GM21381 (cell line): ENCODE data around the gene ADGRA3.
"Not testable (repeated sequence)": the region's sequence is repeated elsewhere in the genome, so short reads cannot be mapped to it uniquely, and the experiment has no call there.

Source experiments
- ATAC-seq: cut with Tn5 transposase; IDR thresholded peaks from one replicate; pipeline ENCODE4 v1.9.1; 2021; ENCODE audit warnings: mild to moderate bottlenecking, moderate library complexity; ENCODE audit not compliant: unreplicated experiment

ADGRA3 gene

DNA sequence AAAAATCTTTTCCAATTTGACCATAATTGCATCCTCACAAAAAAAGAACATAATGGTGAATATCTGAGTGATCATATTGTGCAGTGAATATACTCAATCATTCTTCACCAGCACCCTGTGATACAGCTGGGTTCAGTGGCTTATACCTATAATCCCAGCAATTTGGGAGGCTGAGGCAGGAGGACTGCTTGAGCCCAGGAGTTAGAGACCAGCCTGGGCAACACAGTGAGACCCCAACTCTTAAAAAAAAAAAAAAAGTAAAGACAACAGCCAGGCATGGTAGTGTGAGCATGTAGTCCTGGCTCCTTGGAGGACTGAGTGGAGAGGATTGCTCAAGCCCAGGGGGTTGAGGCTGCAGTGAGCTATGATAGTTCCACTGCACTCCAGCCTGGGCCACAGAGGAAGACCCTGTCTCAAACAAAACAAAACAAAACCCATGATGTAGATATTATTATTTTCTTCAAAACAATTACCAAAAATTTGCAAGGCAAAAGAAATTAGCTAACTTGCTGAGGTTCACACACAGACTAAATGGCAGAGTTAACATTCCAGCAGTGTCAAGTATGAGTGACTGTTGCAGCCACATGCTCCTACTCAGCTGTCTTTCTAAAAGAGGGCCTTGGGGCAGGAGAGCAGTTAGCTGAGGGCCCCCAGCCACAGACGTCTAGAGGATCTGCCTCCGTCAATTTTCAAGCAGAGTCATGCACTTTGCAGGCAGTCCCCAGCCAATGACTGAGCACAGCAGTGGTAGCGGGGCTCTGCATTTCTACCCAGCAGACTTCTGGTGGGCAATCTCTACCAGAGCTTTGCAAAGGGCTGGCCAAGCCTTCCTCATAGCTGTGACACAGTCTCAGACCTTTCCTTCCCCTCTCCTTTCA, 33.4 kb downstream of the ADGRA3 start:
- ATAC-seq: no peak

DNA sequence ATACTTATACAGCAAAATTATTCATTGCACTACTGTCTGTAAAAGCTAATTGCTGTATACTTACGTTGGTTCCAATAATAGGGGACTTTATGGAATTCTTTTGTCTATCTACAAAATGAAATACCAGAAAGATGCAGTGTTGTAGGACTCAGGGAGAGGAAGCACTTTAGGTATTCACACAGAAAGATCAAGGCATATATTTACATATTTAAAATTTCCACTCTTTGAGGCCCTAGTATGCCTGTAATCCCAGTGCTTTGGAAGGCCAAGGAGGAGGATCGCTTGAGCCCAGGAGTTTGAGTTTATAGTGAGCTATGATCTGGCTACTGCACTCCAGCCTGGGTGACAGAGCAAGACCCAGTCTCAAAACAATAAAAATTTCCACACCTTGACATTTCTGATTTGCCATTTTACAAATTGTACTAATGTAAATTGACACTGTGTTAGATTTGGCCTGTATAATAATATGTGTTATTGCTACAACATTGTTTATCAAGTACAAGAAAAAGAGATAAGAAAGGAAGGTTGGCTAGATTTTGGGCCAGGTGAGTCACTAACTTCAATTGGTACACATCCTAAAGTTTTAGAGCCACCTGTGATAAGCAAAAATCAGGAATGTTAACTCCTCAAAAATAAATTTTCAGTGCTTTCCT, 35.1 kb downstream of the ADGRA3 start:
- ATAC-seq: no peak

GRCh38 chr4:22478426-22478825, 37.4 kb downstream of the ADGRA3 start:
- ATAC-seq: no peak

DNA sequence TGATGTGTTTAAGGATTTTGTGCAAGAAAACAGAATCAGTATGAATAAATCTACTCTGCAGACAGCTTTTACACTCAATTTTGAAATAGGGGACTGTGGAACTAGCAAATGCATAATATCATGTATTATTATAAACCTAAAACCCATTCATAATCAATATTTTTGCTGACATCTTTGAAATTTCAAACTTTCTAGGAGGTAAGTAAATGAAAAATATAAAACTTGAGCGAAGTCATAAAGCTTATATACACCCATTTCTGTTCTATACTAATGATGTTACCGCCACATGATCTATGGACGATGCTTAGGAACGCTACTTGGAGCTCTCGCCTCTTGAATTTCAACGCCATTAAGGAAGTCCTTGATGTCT, 38.1 kb downstream of the ADGRA3 start:
- ATAC-seq: no peak

DNA sequence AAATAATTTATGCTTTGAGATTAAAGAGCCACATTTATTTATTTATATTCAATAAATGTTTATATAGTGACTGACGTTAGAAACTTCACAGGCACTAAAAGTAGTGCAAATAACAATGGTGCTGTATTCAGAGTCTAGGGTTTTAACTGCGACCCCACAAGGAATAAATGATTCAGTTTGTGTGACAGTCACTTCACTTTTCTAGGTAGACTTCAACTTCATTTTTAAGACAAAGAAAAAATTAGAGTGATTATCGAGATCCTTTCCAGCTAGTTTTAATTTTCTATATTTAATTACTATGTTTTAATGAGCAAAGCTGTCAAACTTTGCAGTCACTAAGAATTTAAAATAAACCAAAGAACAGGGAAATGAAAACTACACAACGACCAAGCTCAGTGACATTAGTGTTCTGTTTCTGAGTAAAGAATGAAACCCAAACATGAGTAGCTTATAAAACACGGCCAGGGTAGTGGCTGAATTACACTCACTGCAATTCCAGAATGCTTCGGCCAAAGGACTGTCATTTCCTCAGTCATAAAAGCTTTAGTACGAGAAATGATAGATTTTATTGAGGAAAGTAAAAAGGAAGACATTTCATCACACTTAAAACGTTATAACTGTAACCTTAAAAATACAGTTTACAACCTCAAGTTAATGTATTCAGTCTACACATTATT, 38.6 kb downstream of the ADGRA3 start:
- no peak for ATAC-seq

DNA sequence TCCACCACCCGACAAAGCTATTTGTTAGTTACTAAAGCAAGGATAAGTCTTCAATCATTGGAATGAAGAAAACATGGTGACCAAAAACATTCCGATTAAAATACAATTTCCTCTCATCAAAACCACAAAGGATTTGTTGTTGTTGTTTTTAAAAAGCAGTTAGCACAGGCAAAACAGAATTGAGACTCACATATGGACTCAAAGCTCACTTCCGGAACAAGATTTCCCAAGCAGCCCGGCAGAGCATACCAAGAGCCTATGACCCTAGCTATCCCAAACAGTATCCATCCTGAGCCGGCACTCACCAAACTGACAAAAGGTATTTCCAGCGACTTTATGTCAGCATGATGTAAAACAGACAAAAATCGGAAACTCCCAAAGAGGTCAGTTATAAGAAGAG, 39.9 kb downstream of the ADGRA3 start:
- no peak for ATAC-seq

- ATAC-seq: not testable (repeated sequence)
Measured at GRCh38 chr4:22475311-22475646, 40.6 kb downstream of the ADGRA3 start.

- no peak for ATAC-seq
Measured at GRCh38 chr4:22474636-22475310, 41.1 kb downstream of the ADGRA3 start.

- ATAC-seq: no peak
Measured at GRCh38 chr4:22473268-22473667, 42.6 kb downstream of the ADGRA3 start.

GRCh38 chr4:22471999-22472461, 43.8 kb downstream of the ADGRA3 start:
- ATAC-seq: no peak

DNA sequence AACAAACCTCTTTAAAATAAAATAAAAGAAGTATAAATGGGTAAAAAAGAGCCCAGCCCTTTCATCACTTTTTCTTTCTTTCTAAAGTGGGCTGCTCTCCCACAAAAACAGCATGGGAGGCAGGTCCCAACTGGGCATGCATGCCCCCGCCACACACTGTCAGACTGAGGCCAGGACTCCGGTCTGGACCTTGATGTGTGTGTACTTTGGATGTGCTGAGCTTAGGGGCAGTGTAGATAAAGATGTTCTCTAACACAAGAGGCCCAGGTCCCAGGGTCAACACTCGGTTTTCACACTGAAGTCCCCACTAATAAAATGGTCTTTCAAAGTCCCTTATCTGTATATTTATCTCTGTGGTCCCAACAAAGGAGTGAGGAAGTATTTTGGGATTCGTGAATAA, 44.4 kb downstream of the ADGRA3 start:
- ATAC-seq: no peak

GRCh38 chr4:22466581-22466980, 49.3 kb downstream of the ADGRA3 start:
- ATAC-seq: no peak

GRCh38 chr4:22465996-22466395, 49.9 kb downstream of the ADGRA3 start:
- ATAC-seq: no peak

GRCh38 chr4:22465349-22465748, 50.5 kb downstream of the ADGRA3 start:
- no peak for ATAC-seq

- ATAC-seq: no peak
Measured at GRCh38 chr4:22463179-22463578, 52.7 kb downstream of the ADGRA3 start.

DNA sequence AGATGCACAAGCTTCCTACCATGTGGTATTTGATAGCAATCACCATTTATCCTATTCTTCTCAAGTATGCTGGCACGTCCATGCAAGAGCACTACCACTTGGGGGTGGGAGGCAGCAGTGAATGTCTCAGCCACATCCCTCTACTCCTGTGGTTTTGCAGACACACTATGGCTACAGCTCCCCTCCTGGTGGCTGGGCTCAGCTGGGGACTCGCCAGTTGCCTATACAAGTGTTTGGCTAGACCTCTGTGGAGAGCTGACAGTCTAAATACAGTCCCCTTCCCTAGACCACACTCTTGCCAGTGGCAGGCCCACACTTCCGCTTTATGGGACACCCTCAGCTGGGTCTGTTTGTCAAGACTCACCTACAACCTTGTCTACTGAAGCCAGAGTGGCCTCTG, 53.2 kb downstream of the ADGRA3 start:
- no peak for ATAC-seq

GRCh38 chr4:22460266-22460665, 55.6 kb downstream of the ADGRA3 start:
- ATAC-seq: no peak

DNA sequence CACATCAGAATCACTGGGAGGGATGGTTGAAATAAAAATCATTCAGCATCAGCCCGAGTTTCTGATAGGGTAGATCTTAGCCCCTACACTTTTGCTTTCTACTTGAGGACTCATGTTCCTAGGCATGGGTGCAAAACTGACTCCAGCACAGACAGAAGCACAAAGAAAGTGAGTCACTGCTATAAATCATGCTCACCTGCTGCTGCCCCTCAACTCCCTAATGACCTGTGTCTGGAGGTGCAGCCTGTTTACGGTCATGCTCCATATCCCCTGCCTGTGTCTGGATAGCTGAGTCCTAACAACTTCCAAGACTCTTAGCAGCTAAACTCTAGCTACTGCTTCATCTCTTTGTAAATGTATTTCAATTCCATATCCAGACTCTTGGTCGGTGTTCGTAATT, 57.8 kb downstream of the ADGRA3 start:
- no peak for ATAC-seq

- ATAC-seq: no peak
Measured at GRCh38 chr4:22457348-22457747, 58.5 kb downstream of the ADGRA3 start.

- no peak for ATAC-seq
Measured at GRCh38 chr4:22456291-22456690, 59.6 kb downstream of the ADGRA3 start.

GRCh38 chr4:22454955-22455354, 60.9 kb downstream of the ADGRA3 start:
- ATAC-seq: no peak
